ENCODE data around the gene SMG1.
"Not testable (repeated sequence)": the region's sequence is repeated elsewhere in the genome, so short reads cannot be mapped to it uniquely, and the experiment has no call there.

DNA sequence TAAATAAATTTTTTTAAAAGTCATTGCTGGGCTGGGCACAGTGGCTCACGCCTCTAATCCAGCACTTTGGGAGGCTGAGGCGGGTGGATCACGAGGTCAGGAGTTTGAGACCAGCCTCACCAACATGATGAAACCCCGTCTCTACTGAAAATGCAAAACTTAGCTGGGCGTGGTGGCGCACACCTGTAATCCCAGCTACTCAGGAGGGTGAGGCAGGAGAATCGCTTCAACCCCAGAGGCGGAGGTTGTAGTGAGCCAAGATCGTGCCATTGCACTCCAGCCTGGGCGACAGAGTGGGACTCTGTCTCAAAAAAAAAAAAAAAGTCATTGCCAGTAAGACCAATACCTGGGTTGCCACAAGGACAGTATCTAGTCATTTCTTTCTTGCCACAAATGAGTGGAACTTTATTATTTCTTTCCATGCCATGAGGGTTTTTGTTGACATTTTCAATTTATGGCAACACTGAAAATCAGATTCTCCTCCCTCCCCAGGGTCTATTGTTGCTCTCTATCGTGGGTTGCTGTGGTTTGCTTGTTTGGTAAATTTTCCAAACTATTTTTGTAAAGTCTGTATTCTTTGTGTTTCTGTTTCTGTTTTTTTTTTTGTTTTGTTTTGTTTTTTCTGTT is 155.8 kb downstream of the SMG1 start:
- TF ChIP-seq, protein P1, sequence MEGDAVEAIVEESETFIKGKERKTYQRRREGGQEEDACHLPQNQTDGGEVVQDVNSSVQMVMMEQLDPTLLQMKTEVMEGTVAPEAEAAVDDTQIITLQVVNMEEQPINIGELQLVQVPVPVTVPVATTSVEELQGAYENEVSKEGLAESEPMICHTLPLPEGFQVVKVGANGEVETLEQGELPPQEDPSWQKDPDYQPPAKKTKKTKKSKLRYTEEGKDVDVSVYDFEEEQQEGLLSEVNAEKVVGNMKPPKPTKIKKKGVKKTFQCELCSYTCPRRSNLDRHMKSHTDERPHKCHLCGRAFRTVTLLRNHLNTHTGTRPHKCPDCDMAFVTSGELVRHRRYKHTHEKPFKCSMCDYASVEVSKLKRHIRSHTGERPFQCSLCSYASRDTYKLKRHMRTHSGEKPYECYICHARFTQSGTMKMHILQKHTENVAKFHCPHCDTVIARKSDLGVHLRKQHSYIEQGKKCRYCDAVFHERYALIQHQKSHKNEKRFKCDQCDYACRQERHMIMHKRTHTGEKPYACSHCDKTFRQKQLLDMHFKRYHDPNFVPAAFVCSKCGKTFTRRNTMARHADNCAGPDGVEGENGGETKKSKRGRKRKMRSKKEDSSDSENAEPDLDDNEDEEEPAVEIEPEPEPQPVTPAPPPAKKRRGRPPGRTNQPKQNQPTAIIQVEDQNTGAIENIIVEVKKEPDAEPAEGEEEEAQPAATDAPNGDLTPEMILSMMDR (IDR thresholded peaks at IDR 0.05): not testable (repeated sequence)
- not testable (repeated sequence) for TF ChIP-seq POLR2A (IDR thresholded peaks at IDR 0.05)

Measured in uterus (tissue), 2 donors.